Upper lobe of left lung (tissue), 4 donors: ENCODE results near the gene F2R.

ENCODE experiments used
- EP300 ChIP-seq, 4 donors: sonication (generic); formaldehyde crosslinking; IDR thresholded peaks; one replicate each; pipeline ENCODE4 v1.5.1; 2017; ENCODE audit warnings: antibody characterized with exemption in 4 of 4, control low read depth in 2 of 4
- POLR2A ChIP-seq, 4 donors: fragments of 450-650 bp; IDR thresholded peaks; one replicate each; pipeline ENCODE4 v1.5.1; 2016 to 2017; ENCODE audit warnings: antibody characterized with exemption in 4 of 4, mild to moderate bottlenecking in 2 of 4
- POLR2AphosphoS5 ChIP-seq, 2 donors: sonication (generic); formaldehyde crosslinking; IDR thresholded peaks; one replicate each; pipeline ENCODE4 v1.5.1; 2017; ENCODE audit warnings: antibody characterized with exemption in 2 of 2
- TF ChIP-seq, protein P1 (sequence below), 6 experiments: fragments of 450-650 bp in 4 of 6; fragments of 200-600 bp in 2 of 6; sonication (generic) in 2 of 6; IDR thresholded peaks; one replicate each; pipeline ENCODE4 v1.5.1; 2016 to 2019; ENCODE audit warnings: antibody characterized with exemption in 6 of 6

DNA sequence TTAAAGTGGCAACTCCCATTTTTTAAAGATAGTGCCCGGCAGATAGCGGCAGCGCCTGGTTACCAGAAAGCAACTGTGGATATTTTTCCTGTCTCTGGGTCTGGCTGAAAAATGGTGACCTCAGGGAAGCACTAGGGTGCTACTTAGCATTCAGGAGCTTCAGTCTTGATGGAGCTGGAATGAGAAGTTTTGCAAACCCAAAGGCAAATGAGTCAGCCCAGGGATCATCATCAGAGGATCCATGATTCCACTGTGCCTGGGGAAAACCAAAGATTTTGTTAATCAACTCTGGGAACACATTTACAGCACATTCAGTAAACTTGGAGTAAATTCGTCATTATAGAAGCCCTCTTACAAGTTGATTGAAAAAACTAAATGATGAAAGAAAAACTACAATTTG is 26.7 kb downstream of the F2R start:
- TF ChIP-seq, protein P1, sequence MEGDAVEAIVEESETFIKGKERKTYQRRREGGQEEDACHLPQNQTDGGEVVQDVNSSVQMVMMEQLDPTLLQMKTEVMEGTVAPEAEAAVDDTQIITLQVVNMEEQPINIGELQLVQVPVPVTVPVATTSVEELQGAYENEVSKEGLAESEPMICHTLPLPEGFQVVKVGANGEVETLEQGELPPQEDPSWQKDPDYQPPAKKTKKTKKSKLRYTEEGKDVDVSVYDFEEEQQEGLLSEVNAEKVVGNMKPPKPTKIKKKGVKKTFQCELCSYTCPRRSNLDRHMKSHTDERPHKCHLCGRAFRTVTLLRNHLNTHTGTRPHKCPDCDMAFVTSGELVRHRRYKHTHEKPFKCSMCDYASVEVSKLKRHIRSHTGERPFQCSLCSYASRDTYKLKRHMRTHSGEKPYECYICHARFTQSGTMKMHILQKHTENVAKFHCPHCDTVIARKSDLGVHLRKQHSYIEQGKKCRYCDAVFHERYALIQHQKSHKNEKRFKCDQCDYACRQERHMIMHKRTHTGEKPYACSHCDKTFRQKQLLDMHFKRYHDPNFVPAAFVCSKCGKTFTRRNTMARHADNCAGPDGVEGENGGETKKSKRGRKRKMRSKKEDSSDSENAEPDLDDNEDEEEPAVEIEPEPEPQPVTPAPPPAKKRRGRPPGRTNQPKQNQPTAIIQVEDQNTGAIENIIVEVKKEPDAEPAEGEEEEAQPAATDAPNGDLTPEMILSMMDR (IDR thresholded peaks at IDR 0.05) = no peak
- TF ChIP-seq POLR2A (IDR thresholded peaks at IDR 0.05) (no peak), POLR2AphosphoS5 (IDR thresholded peaks at IDR 0.05) (no peak), EP300 (IDR thresholded peaks at IDR 0.05) (no peak)
